A549 (cell line): ENCODE results near the gene ZNF428. TPM values are rescaled to one million over a fixed set of nuclear protein-coding genes. Genes with fewer than 3 reads are reported as not detected.

ENCODE experiments used
- ATAC-seq, 2 experiments: fragments of 200-7000 bp in 1 of 2; fragments of >200 bp in 1 of 2; cut with Nextera tagmentation in 1 of 2; cut with Tn5 transposase in 1 of 2; 3 replicates each; pipeline versions ENCODE4 v1.8.0 to v1.9.1; 2018 to 2020; ENCODE audit warnings: mild to moderate bottlenecking in 1 of 2, moderate library complexity in 1 of 2
- CTCF ChIA-PET: fragments of 300-600 bp; sonication (Branson Sonifier 250); formaldehyde crosslinking; extraction: SDS; loops from one replicate; lab custom pipeline; 2021; ENCODE audit warnings: antibody characterized with exemption, inconsistent platforms; lab: Yijun Ruan, JAX
- POLR2A ChIA-PET: fragments of 350-600 bp; formaldehyde crosslinking; extraction: SDS; loops from one replicate; lab custom pipeline; 2021; ENCODE audit warnings: antibody characterized with exemption, inconsistent platforms; lab: Yijun Ruan, JAX
- DNase-seq, 2 experiments: peaks; one replicate each; pipeline versions ENCODE4 v3.0.0 to v3.0.0-alpha.2; 2011 to 2016; ENCODE audit warnings: low read depth in 1 of 2, low spot score in 1 of 2
- FAIRE-seq: peaks from 2 replicates; lab custom pipeline; 2011; peaks lifted over from hg19 to GRCh38; lab: Jason Lieb, UNC
- H3K27ac ChIP-seq, 2 experiments: fragments of >200 bp; sonication (Bioruptor Twin); formaldehyde crosslinking; 3 replicates each; pipeline ENCODE4 v1.5.1; 2016 to 2017
- H3K4me1 ChIP-seq: fragments of >200 bp; sonication (Bioruptor Twin); formaldehyde crosslinking; 3 replicates; pipeline ENCODE4 v1.6.1; 2016
- H3K4me2 ChIP-seq: fragments of >200 bp; sonication (Bioruptor Twin); formaldehyde crosslinking; 3 replicates; pipeline ENCODE4 v1.6.1; 2016
- H3K4me3 ChIP-seq: fragments of >200 bp; sonication (Bioruptor Twin); formaldehyde crosslinking; 3 replicates; pipeline ENCODE4 v1.5.1; 2016
- H3K9me3 ChIP-seq: fragments of >200 bp; sonication (Bioruptor Twin); formaldehyde crosslinking; 3 replicates; pipeline ENCODE4 v1.6.1; 2016
- CBX2 ChIP-seq: fragments of 200-600 bp; sonication (generic); IDR thresholded peaks from 2 replicates; pipeline ENCODE4 v1.6.1; 2016; ENCODE audit warnings: low read depth, mild to moderate bottlenecking, borderline replicate concordance
- CEBPB ChIP-seq, 2 experiments: fragments of >200 bp in 1 of 2; sonication (Bioruptor Twin) in 1 of 2; formaldehyde crosslinking in 1 of 2; IDR thresholded peaks; 2 replicates each; pipeline ENCODE4 v1.6.1; 2012 to 2016
- CHD2 ChIP-seq: fragments of 150-350 bp; IDR thresholded peaks from 2 replicates; pipeline ENCODE4 v1.6.1; 2014; ENCODE audit warnings: low read length; ENCODE audit not compliant: partially characterized antibody
- CHD4 ChIP-seq: fragments of 200-600 bp; sonication (generic); IDR thresholded peaks from 2 replicates; pipeline ENCODE4 v1.6.1; 2016; ENCODE audit warnings: antibody characterized with exemption, mild to moderate bottlenecking, borderline replicate concordance
- EHF ChIP-seq: fragments of 250-450 bp; sonication (Bioruptor Pico); IDR thresholded peaks from 2 replicates; pipeline ENCODE4 v1.5.0; 2020; ENCODE audit warnings: mild to moderate bottlenecking
- EHMT2 ChIP-seq: fragments of 200-600 bp; sonication (generic); IDR thresholded peaks from 2 replicates; pipeline ENCODE4 v1.6.1; 2016; ENCODE audit warnings: antibody characterized with exemption, low read depth, mild to moderate bottlenecking, moderate library complexity
- GATA3 ChIP-seq: IDR thresholded peaks from 2 replicates; pipeline ENCODE4 v1.6.1; 2012; ENCODE audit warnings: borderline replicate concordance
- HDAC2 ChIP-seq: fragments of 200-600 bp; sonication (generic); IDR thresholded peaks from 2 replicates; pipeline ENCODE4 v1.6.1; 2016
- HMGXB4 ChIP-seq: fragments of 250-450 bp; sonication (Bioruptor Pico); IDR thresholded peaks from 2 replicates; pipeline ENCODE4 v1.5.0; 2021; ENCODE audit warnings: mild to moderate bottlenecking, moderate library complexity, borderline replicate concordance
- JUN ChIP-seq, 2 experiments: fragments of >200 bp; sonication (Bioruptor Twin); formaldehyde crosslinking; IDR thresholded peaks; 2 replicates in 1 of 2; 3 replicates in 1 of 2; pipeline ENCODE4 v1.6.1; 2016 to 2017
- JUNB ChIP-seq: fragments of >200 bp; sonication (Bioruptor Twin); formaldehyde crosslinking; IDR thresholded peaks from 2 replicates; pipeline ENCODE4 v1.6.1; 2016
- MAX ChIP-seq: IDR thresholded peaks from 2 replicates; pipeline ENCODE4 v1.6.1; 2012
- MYC ChIP-seq: IDR thresholded peaks from 2 replicates; pipeline ENCODE4 v1.6.1; 2012; ENCODE audit warnings: mild to moderate bottlenecking, inconsistent platforms, low read length, improper control_type of control experiment, borderline replicate concordance
- NR3C1 ChIP-seq: fragments of >200 bp; sonication (Bioruptor Twin); formaldehyde crosslinking; IDR thresholded peaks from 3 replicates; pipeline ENCODE4 v1.6.1; 2017
- PHF8 ChIP-seq: fragments of 200-600 bp; sonication (generic); IDR thresholded peaks from 2 replicates; pipeline ENCODE4 v1.6.1; 2016; ENCODE audit warnings: low read depth, mild to moderate bottlenecking, antibody characterized with exemption, moderate library complexity, borderline replicate concordance
- POLR2AphosphoS2 ChIP-seq: conservative IDR thresholded peaks from 2 replicates; pipeline ENCODE4 v1.6.1; 2012; ENCODE audit warnings: low read length, improper control_type of control experiment, inconsistent platforms
- RAD21 ChIP-seq, 2 experiments: fragments of >200 bp in 1 of 2; sonication (Bioruptor Twin) in 1 of 2; formaldehyde crosslinking in 1 of 2; IDR thresholded peaks in 1 of 2; conservative IDR thresholded peaks in 1 of 2; 2 replicates in 1 of 2; 3 replicates in 1 of 2; pipeline ENCODE4 v1.6.1; 2012 to 2018; ENCODE audit warnings: inconsistent platforms in 1 of 2
- RARB ChIP-seq: fragments of 250-450 bp; sonication (Bioruptor Pico); IDR thresholded peaks from 2 replicates; pipeline ENCODE4 v1.8.0; 2021; ENCODE audit warnings: mild to moderate bottlenecking, moderate library complexity
- RCOR1 ChIP-seq: fragments of 150-350 bp; IDR thresholded peaks from 2 replicates; pipeline ENCODE4 v1.6.1; 2014; ENCODE audit warnings: antibody characterized with exemption, low read length, low read depth
- REST ChIP-seq: fragments of 200-600 bp; sonication (generic); IDR thresholded peaks from 2 replicates; pipeline ENCODE4 v1.6.1; 2016; ENCODE audit warnings: antibody characterized with exemption, mild to moderate bottlenecking, moderate library complexity
- RFX5 ChIP-seq: fragments of 450-650 bp; IDR thresholded peaks from 2 replicates; pipeline ENCODE4 v1.7.1; 2014; ENCODE audit warnings: antibody characterized with exemption, mild to moderate bottlenecking, moderate library complexity
- RNF2 ChIP-seq: fragments of 200-600 bp; sonication (generic); IDR thresholded peaks from 2 replicates; pipeline ENCODE4 v1.6.1; 2016; ENCODE audit warnings: low read depth, mild to moderate bottlenecking, antibody characterized with exemption, moderate library complexity, borderline replicate concordance
- SMC3 ChIP-seq: fragments of >200 bp; sonication (Bioruptor Twin); formaldehyde crosslinking; IDR thresholded peaks from 3 replicates; pipeline ENCODE4 v1.6.1; 2018; ENCODE audit warnings: inconsistent platforms
- ZFP36 ChIP-seq: fragments of 450-650 bp; IDR thresholded peaks from 2 replicates; pipeline ENCODE4 v1.6.1; 2014; ENCODE audit warnings: borderline replicate concordance; ENCODE audit not compliant: partially characterized antibody
- ZNF302 ChIP-seq: fragments of 250-450 bp; sonication (Bioruptor Pico); IDR thresholded peaks from 2 replicates; pipeline ENCODE4 v1.9.0; 2021; ENCODE audit warnings: inconsistent platforms, mild to moderate bottlenecking, moderate library complexity
- ZSCAN20 ChIP-seq: fragments of 250-450 bp; sonication (Bioruptor Pico); IDR thresholded peaks from 2 replicates; pipeline ENCODE4 v1.8.0; 2022; ENCODE audit warnings: mild to moderate bottlenecking, moderate library complexity
- WGBS: methylation state at CpG from one replicate; pipeline ENCODE4 v1.1.6; 2017; ENCODE audit errors: missing lambda C conversion rate; 5-methylcytosine and 5-hydroxymethylcytosine counted together
- polyA plus RNA-seq, 4 experiments: library from polyadenylated mRNA; depleted of rRNA in 3 of 4; stranded (reverse); fragments of >200 nt; fragmentation: RNase III in 1 of 4; extraction: RNeasy Plus Mini Kit Qiagen cat#74134 plus additional on column Dnase treatment in 1 of 4; gene quantifications; 2 replicates in 3 of 4; 3 replicates in 1 of 4; pipeline ENCODE4 v1.2.3, GENCODE V29; 2011 to 2017

The ZNF428 gene
- polyA plus RNA-seq, 2 of the 4 experiments (the other 2 are of a cell fraction), result 22.9 to 52.4 TPM

GRCh38 chr19:43584484-43584883 is 34.9 kb downstream of the ZNF428 start:
- H3K4me1 ChIP-seq, result no peaks in the 10 kb centered on the region
- no peaks in the 10 kb centered on the region for H3K9me3 ChIP-seq
- no peak overlapping the region for H3K4me2 ChIP-seq
- FAIRE-seq (no peak), DNase-seq (no peak), ATAC-seq (no peak)
- H3K27ac ChIP-seq, result no peak overlapping the region
- CTCF ChIA-PET, result interaction anchor here (0.6 to 3.0 kb wide), 3 partner anchors 10 to 176 kb away, joined by 3 to 15 read pairs (median 7); no protein-coding TSS in a partner anchor
- POLR2A ChIA-PET, result interaction anchor here (0.9 to 1.0 kb wide), 2 partner anchors 9 to 10 kb away, joined by 3 read pairs; partner anchors contain the start of genes PINLYP and XRCC1
- H3K4me3 ChIP-seq, result no peak overlapping the region
- no peak for TF ChIP-seq CEBPB (IDR thresholded peaks at IDR 0.05)
- TF ChIP-seq JUN (IDR thresholded peaks at IDR 0.05), result no peak
- TF ChIP-seq EHF (CRISPR knock-in tag), result no peak
- TF ChIP-seq RAD21 (conservative IDR thresholded peaks at IDR 0.05 in 1 of 2, IDR thresholded peaks at IDR 0.05 in 1 of 2), result no peak
- no peak for TF ChIP-seq GATA3
- WGBS, result 100% methylated on average over 1 of the region's 1 CpG

- no peak for FAIRE-seq
- CTCF ChIA-PET, result interaction anchor here (1.1 to 3.0 kb wide), 3 partner anchors 12 to 136 kb away, joined by 5 to 15 read pairs (median 7); no protein-coding TSS in a partner anchor
- Histone ChIP-seq H3K4me2 (no peak overlapping the region), H3K4me3 (no peak overlapping the region), H3K27ac (no peak overlapping the region), H3K9me3 (no peaks in the 10 kb centered on the region), H3K4me1 (no peaks in the 10 kb centered on the region)
- POLR2A ChIA-PET, result no interaction called here
- no peak for DNase-seq
- no peak for ATAC-seq
- 52% methylated on average over 2 of the region's 2 CpGs for WGBS
- TF ChIP-seq RARB, result no peak
- TF ChIP-seq NR3C1, result no peak
- TF ChIP-seq HDAC2, result no peak
- no peak for TF ChIP-seq CBX2
- no peak for TF ChIP-seq CHD2
- no peak for TF ChIP-seq RFX5
- TF ChIP-seq HMGXB4 (CRISPR knock-in tag), result no peak
- TF ChIP-seq ZFP36, result no peak
- no peak for TF ChIP-seq CHD4
- TF ChIP-seq, all 56 proteins: peak for 0
These were observed 36.9 kb downstream of the ZNF428 start for GRCh38 chr19:43582495-43582894.

- CTCF ChIA-PET, result interaction anchor here (1.2 kb wide), 1 partner anchor 13 kb away, joined by 4 read pairs; no protein-coding TSS in a partner anchor
- WGBS, result 50% methylated on average over 7 of the region's 7 CpGs
These were observed 38.0 kb downstream of the ZNF428 start for GRCh38 chr19:43581467-43581866.

More at GRCh38 chr19:43581467-43581866, 38.0 kb downstream of the ZNF428 start:
- TF ChIP-seq RNF2, result no peak
- TF ChIP-seq REST, result no peak
- TF ChIP-seq JUNB, result no peak
- TF ChIP-seq ZSCAN20, result no peak
- TF ChIP-seq ZNF302 (CRISPR knock-in tag), result no peak
- no peak for TF ChIP-seq MYC
- no peak for TF ChIP-seq POLR2AphosphoS2
- no peak for TF ChIP-seq EHMT2
- TF ChIP-seq JUN (IDR thresholded peaks at IDR 0.05), result no peak
- no peak for TF ChIP-seq MAX
- TF ChIP-seq RCOR1, result no peak
- no peak for TF ChIP-seq ZFP36
- no peak for TF ChIP-seq SMC3
- TF ChIP-seq PHF8, result no peak
- no peak overlapping the region for H3K4me3 ChIP-seq
- no peak for FAIRE-seq
- DNase-seq, result no peak
- H3K4me2 ChIP-seq, result no peak overlapping the region
- POLR2A ChIA-PET, result no interaction called here
- ATAC-seq, result no peak; a peak in 1 of 6 replicates
- no peaks in the 10 kb centered on the region for H3K4me1 ChIP-seq
- H3K9me3 ChIP-seq, result no peaks in the 10 kb centered on the region
- H3K27ac ChIP-seq, result no peak overlapping the region
